H1 (cell line): ENCODE measurements around the gene HARS1. TPM values are rescaled to one million over a fixed set of nuclear protein-coding genes. Genes with fewer than 3 reads are reported as not detected.

Experiments used
- CTCF ChIA-PET: fragments of 300-600 bp; sonication (Branson Sonifier 250); formaldehyde crosslinking; loops from one replicate; lab custom pipeline; 2021; ENCODE audit not compliant: partially characterized antibody; lab: Charles Lee
- POLR2A ChIA-PET: fragments of 300-600 bp; sonication (Branson Sonifier 250); formaldehyde crosslinking; loops from one replicate; lab custom pipeline; 2021; ENCODE audit warnings: inconsistent platforms; ENCODE audit not compliant: partially characterized antibody; lab: Charles Lee
- DNase-seq, 2 experiments: peaks; one replicate each; pipeline versions ENCODE4 v3.0.0 to v3.0.0-alpha.2; 2010 to 2022; ENCODE audit warnings: low spot score in 2 of 2, low read depth in 1 of 2, mixed read lengths in 1 of 2
- FAIRE-seq: peaks from 2 replicates; lab custom pipeline; 2011; peaks lifted over from hg19 to GRCh38; lab: Jason Lieb, UNC
- H2AFZ ChIP-seq: 2 replicates; pipeline ENCODE4 v1.8.1; 2012; ENCODE audit warnings: low read length, inconsistent platforms
- H2AK5ac ChIP-seq: 2 replicates; pipeline ENCODE4 v1.6.1; 2013; ENCODE audit warnings: low read depth, low read length
- H2BK120ac ChIP-seq: replicated peaks from 2 replicates; pipeline ENCODE3; 2013; ENCODE audit warnings: low read depth, low read length, inconsistent platforms
- H2BK12ac ChIP-seq: 2 replicates; pipeline ENCODE4 v1.6.1; 2013; ENCODE audit warnings: low read depth, low read length
- H2BK15ac ChIP-seq: 2 replicates; pipeline ENCODE4 v1.6.1; 2013; ENCODE audit warnings: low read length
- H2BK20ac ChIP-seq: 2 replicates; pipeline ENCODE4 v1.6.1; 2013; ENCODE audit warnings: low read length
- H2BK5ac ChIP-seq: 2 replicates; pipeline ENCODE4 v1.6.1; 2013; ENCODE audit warnings: low read depth, low read length
- H3K14ac ChIP-seq: 2 replicates; pipeline ENCODE4 v1.6.1; 2013; ENCODE audit warnings: inconsistent platforms; ENCODE audit not compliant: insufficient read length
- H3K18ac ChIP-seq: 2 replicates; pipeline ENCODE4 v1.6.1; 2013; ENCODE audit warnings: low read length; ENCODE audit errors: extremely low read depth
- H3K23ac ChIP-seq: 2 replicates; pipeline ENCODE4 v1.6.1; 2013; ENCODE audit warnings: inconsistent platforms; ENCODE audit not compliant: insufficient read length
- H3K23me2 ChIP-seq: 2 replicates; pipeline ENCODE4 v1.6.1; 2013; ENCODE audit warnings: low read depth, low read length
- H3K27ac ChIP-seq: 2 replicates; pipeline ENCODE4 v1.6.1; 2011; ENCODE audit warnings: low read depth, low read length, inconsistent platforms
- H3K27me3 ChIP-seq, 4 experiments: replicated peaks in 1 of 4; 1 replicate in 1 of 4; 2 replicates in 3 of 4; pipeline versions ENCODE4 v1.6.1 to v1.8.1; 2011 to 2013; ENCODE audit warnings: low read length in 3 of 4, mild to moderate bottlenecking in 3 of 4, inconsistent platforms in 2 of 4, mixed read lengths in 2 of 4, moderate library complexity in 1 of 4; ENCODE audit not compliant: control insufficient read depth in 3 of 4, insufficient read depth in 3 of 4; ENCODE audit errors: extremely low read depth in 1 of 4
- H3K36me3 ChIP-seq, 4 experiments: 2 replicates each; pipeline versions ENCODE4 v1.6.1 to v1.8.1; 2011 to 2013; ENCODE audit warnings: mild to moderate bottlenecking in 4 of 4, low read length in 3 of 4, moderate library complexity in 2 of 4, control low read depth in 1 of 4, inconsistent platforms in 1 of 4; ENCODE audit not compliant: insufficient read depth in 4 of 4, control insufficient read depth in 2 of 4
- H3K4ac ChIP-seq: replicated peaks from 2 replicates; pipeline ENCODE3; 2013; ENCODE audit warnings: low read length, low read depth, mixed read lengths, inconsistent platforms; ENCODE audit not compliant: insufficient read length
- H3K4me1 ChIP-seq, 4 experiments: replicated peaks in 1 of 4; 1 replicate in 1 of 4; 2 replicates in 3 of 4; pipeline versions ENCODE4 v1.6.1 to v1.8.1; 2011 to 2013; ENCODE audit warnings: low read length in 3 of 4, inconsistent platforms in 2 of 4, mixed read lengths in 1 of 4; ENCODE audit not compliant: insufficient read depth in 4 of 4, control insufficient read depth in 3 of 4
- H3K4me2 ChIP-seq, 2 experiments: 2 replicates each; pipeline versions ENCODE4 v1.6.1 to v1.8.1; 2011 to 2013; ENCODE audit warnings: low read depth in 2 of 2, low read length in 2 of 2, control low read depth in 1 of 2, inconsistent platforms in 1 of 2, mild to moderate bottlenecking in 1 of 2; ENCODE audit not compliant: insufficient read depth in 1 of 2
- H3K4me3 ChIP-seq, 4 experiments: fragments of 200-600, 300-600 bp in 1 of 4; sonication (generic), shearing (Covaris generic), sonication (Bioruptor Twin) in 1 of 4; 2 replicates each; pipeline versions ENCODE4 v1.5.1 to v1.8.1; 2011 to 2016; ENCODE audit warnings: low read length in 4 of 4, low read depth in 3 of 4, control low read depth in 2 of 4, inconsistent platforms in 2 of 4, mild to moderate bottlenecking in 2 of 4, mixed read lengths in 1 of 4, moderate library complexity in 1 of 4; ENCODE audit not compliant: insufficient read depth in 2 of 4; ENCODE audit errors: extremely low read depth in 1 of 4
- H3K56ac ChIP-seq: replicated peaks from 2 replicates; pipeline ENCODE3; 2013; ENCODE audit warnings: low read depth, mild to moderate bottlenecking, mixed read lengths, low read length, inconsistent platforms; ENCODE audit not compliant: insufficient read length
- H3K79me1 ChIP-seq: 2 replicates; pipeline ENCODE4 v1.6.1; 2013; ENCODE audit warnings: low read depth, low read length, control low read depth
- H3K79me2 ChIP-seq, 2 experiments: 2 replicates each; pipeline versions ENCODE4 v1.6.1 to v1.8.1; 2012 to 2013; ENCODE audit warnings: low read length in 2 of 2, mild to moderate bottlenecking in 2 of 2, inconsistent platforms in 1 of 2; ENCODE audit not compliant: insufficient read depth in 2 of 2, control insufficient read depth in 1 of 2
- H3K9ac ChIP-seq, 4 experiments: replicated peaks in 1 of 4; 1 replicate in 1 of 4; 2 replicates in 3 of 4; pipeline versions ENCODE4 v1.6.1 to v1.8.1; 2011 to 2013; ENCODE audit warnings: low read depth in 3 of 4, low read length in 3 of 4, control low read depth in 2 of 4, mild to moderate bottlenecking in 2 of 4, moderate library complexity in 2 of 4, inconsistent platforms in 1 of 4; ENCODE audit errors: extremely low read depth in 1 of 4
- H3K9me3 ChIP-seq, 2 experiments: 2 replicates each; pipeline versions ENCODE4 v1.6.1 to v1.8.1; 2012 to 2013; ENCODE audit warnings: mild to moderate bottlenecking in 2 of 2, moderate library complexity in 2 of 2, control low read depth in 1 of 2, inconsistent platforms in 1 of 2, low read depth in 1 of 2, low read length in 1 of 2, mixed read lengths in 1 of 2; ENCODE audit not compliant: insufficient read depth in 2 of 2
- H4K20me1 ChIP-seq, 2 experiments: replicated peaks in 1 of 2; 2 replicates each; pipeline versions ENCODE3 to v1.8.1; 2011 to 2013; ENCODE audit warnings: inconsistent platforms in 2 of 2, low read length in 2 of 2, mild to moderate bottlenecking in 1 of 2; ENCODE audit not compliant: insufficient read depth in 2 of 2, control insufficient read depth in 1 of 2
- H4K5ac ChIP-seq: 2 replicates; pipeline ENCODE4 v1.6.1; 2013; ENCODE audit warnings: low read length, low read depth, mixed read lengths, inconsistent platforms; ENCODE audit not compliant: insufficient read length
- H4K8ac ChIP-seq: 2 replicates; pipeline ENCODE4 v1.8.0; 2013; ENCODE audit warnings: mild to moderate bottlenecking, moderate library complexity, low read length, inconsistent platforms; ENCODE audit not compliant: insufficient read depth; ENCODE audit errors: extremely low read depth
- H4K91ac ChIP-seq: replicated peaks from 2 replicates; pipeline ENCODE3; 2013; ENCODE audit warnings: low read length, mixed read lengths, inconsistent platforms; ENCODE audit not compliant: insufficient read length
- BCL11A ChIP-seq, 2 experiments: IDR thresholded peaks; one replicate each; pipeline ENCODE4 v1.6.1; 2011; ENCODE audit warnings: low read depth in 2 of 2, low read length in 2 of 2, mild to moderate bottlenecking in 2 of 2
- EGR1 ChIP-seq: IDR thresholded peaks from 2 replicates; pipeline ENCODE4 v1.6.1; 2011; ENCODE audit warnings: low read depth, low read length, borderline replicate concordance
- FOSL1 ChIP-seq: IDR thresholded peaks from 2 replicates; pipeline ENCODE4 v1.6.1; 2011; ENCODE audit warnings: mild to moderate bottlenecking, low read depth, low read length, moderate library complexity; ENCODE audit not compliant: insufficient read depth
- SIRT6 ChIP-seq: IDR thresholded peaks from one replicate; pipeline ENCODE4 v1.7.1; 2012; ENCODE audit warnings: low read length, inconsistent platforms
- SIX5 ChIP-seq: IDR thresholded peaks from 2 replicates; pipeline ENCODE4 v1.6.1; 2011; ENCODE audit warnings: mild to moderate bottlenecking, low read depth, low read length
- TAF7 ChIP-seq: optimal IDR thresholded peaks from 2 replicates; pipeline ENCODE3; 2011; ENCODE audit warnings: low read depth, mild to moderate bottlenecking, inconsistent platforms, low read length, moderate library complexity, borderline replicate concordance
- WGBS, 2 experiments: shearing (Covaris generic) in 1 of 2; methylation state at CpG; one replicate each; pipeline versions ENCODE4 v1.1.6 to v1.1.7; 2013 to 2015; ENCODE audit warnings: low lambda C conversion rate in 2 of 2, mixed read lengths in 2 of 2, inconsistent platforms in 1 of 2, low coverage in 1 of 2, missing lambda C conversion rate in 1 of 2; ENCODE audit not compliant: insufficient replicate concordance in 2 of 2, insufficient coverage in 1 of 2, insufficient read length in 1 of 2; ENCODE audit errors: extremely low coverage in 1 of 2, missing lambda C conversion rate in 1 of 2; 5-methylcytosine and 5-hydroxymethylcytosine counted together
- polyA plus RNA-seq, 7 experiments: library from polyadenylated mRNA; depleted of rRNA in 3 of 7; stranded (reverse) in 5 of 7; unstranded in 2 of 7; fragments of >200 nt in 5 of 7; fragments of 200-250 nt in 2 of 7; gene quantifications; 1 replicate in 5 of 7; 2 replicates in 1 of 7; 4 replicates in 1 of 7; pipeline versions ENCODE4 v1.2.1 to v1.2.3, GENCODE V29; 2011 to 2013; ENCODE audit warnings: missing spikeins in 2 of 7, mixed read lengths in 2 of 7
- total RNA-seq: library from RNA; stranded (reverse); fragmentation: NEBNext Ultra II Directional; extraction: Animal tissue kit (Norgen Biotek cat#: 25700); gene quantifications from 2 replicates; pipeline ENCODE4 v1.2.1, GENCODE V29; 2021

HARS1 gene
- total and polyA plus RNA-seq, 2 of the 8 experiments (the other 6 are each of a cell fraction or from before 2014, with no cell fraction given), result 27.8 to 56.8 TPM

- FAIRE-seq (no peak), DNase-seq (no peak)
- no peak for TF ChIP-seq SIRT6
- no peak for TF ChIP-seq EGR1
- no peak for TF ChIP-seq TAF7
- TF ChIP-seq BCL11A (IDR thresholded peaks at IDR 0.05; ENCODE audit: low read depth in 2 of 2, low read length in 2 of 2), result no peak
- TF ChIP-seq FOSL1, result no peak
- TF ChIP-seq SIX5, result no peak
- Histone ChIP-seq H4K5ac (no peak overlapping the region), H2BK120ac (no peak overlapping the region), H3K27ac (no peak overlapping the region), H2BK5ac (no peak overlapping the region), H3K4me1 (peaks cover 0 to 4% (median 3%) of the 10 kb centered on the region in 4 experiments; a peak in 2 of 7 replicates), H3K36me3 (no peaks in the 10 kb centered on the region), H3K4ac (no peak overlapping the region), H2BK20ac (no peak overlapping the region), H3K23ac (no peak overlapping the region), H3K79me2 (no peaks in the 10 kb centered on the region), H4K91ac (no peak overlapping the region), H3K27me3 (no peaks in the 10 kb centered on the region), H3K23me2 (no peaks in the 10 kb centered on the region), H3K4me3 (no peak overlapping the region), H2AFZ (no peak overlapping the region), H2AK5ac (no peak overlapping the region), H4K8ac (no peak overlapping the region), H2BK12ac (no peak overlapping the region), H3K14ac (no peak overlapping the region), H3K4me2 (no peak overlapping the region), H4K20me1 (no peaks in the 10 kb centered on the region), H3K79me1 (no peaks in the 10 kb centered on the region), H3K9me3 (peaks cover 9 to 16% of the 10 kb centered on the region in 2 experiments; a peak in 3 of 4 replicates), H3K56ac (no peak overlapping the region), H3K9ac (no peak overlapping the region), H3K18ac (no peak overlapping the region), H2BK15ac (no peak overlapping the region)
- 77% methylated on average over 3 of the region's 3 CpGs; no CpG with 5 or more reads in 1 of the 2 experiments for WGBS, 2 experiments
- ChIA-PET POLR2A (interaction anchor here (1.2 to 2.2 kb wide), 3 partner anchors 13 to 86 kb away, joined by 5 to 17 read pairs (median 12); partner anchors contain the start of genes EIF4EBP3, IK, NDUFA2 and SRA1), CTCF (interaction anchor here (0.6 to 3.1 kb wide), 12 partner anchors 9 to 261 kb away, joined by 3 to 12 read pairs (median 6); partner anchors contain the start of gene EIF4EBP3)
These were observed 57.1 kb downstream of the HARS1 start for GRCh38 chr5:140634103-140634502.
